ENCODE data around the gene PDZD7.

DNA sequence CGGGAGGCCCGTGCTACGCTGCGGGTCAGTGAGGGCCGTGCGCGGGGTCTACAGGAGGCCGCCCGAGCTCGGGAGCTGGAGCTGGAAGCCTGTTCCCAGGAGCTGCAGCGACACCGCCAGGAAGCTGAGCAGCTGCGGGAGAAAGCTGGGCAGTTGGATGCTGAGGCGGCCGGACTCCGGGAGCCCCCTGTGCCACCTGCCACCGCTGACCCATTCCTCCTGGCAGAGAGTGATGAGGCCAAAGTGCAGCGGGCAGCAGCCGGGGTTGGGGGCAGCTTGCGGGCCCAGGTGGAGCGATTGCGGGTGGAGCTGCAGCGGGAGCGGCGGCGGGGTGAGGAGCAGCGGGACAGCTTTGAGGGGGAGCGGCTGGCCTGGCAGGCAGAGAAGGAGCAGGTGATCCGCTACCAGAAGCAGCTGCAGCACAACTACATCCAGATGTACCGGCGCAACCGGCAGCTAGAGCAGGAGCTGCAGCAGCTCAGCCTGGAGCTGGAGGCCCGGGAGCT lies 24.3 kb downstream of the PDZD7 start:
- TF ChIP-seq GATA2 (IDR thresholded peaks at IDR 0.05; ENCODE audit: low read depth, low read length) (no peak), GATA3 (IDR thresholded peaks at IDR 0.05; ENCODE audit: low read depth, low read length) (no peak)
